GM19043 (cell line): ENCODE data around the gene CCNJL.
A peak's percentile ranks its signal among the peaks of the same experiment; 100 is the strongest.
"Not testable (repeated sequence)": the region's sequence is repeated elsewhere in the genome, so short reads cannot be mapped to it uniquely, and the experiment has no call there.

Experiments
- ATAC-seq: cut with Tn5 transposase; IDR thresholded peaks from one replicate; pipeline ENCODE4 v1.9.1; 2021; ENCODE audit warnings: low read depth; ENCODE audit not compliant: unreplicated experiment

CCNJL gene

GRCh38 chr5:160312134-160312959 lies at the start of gene CCNJL:
CCNJL (minus strand) TSS chr5:160312564; CDS start chr5:160311923, 641 bp downstream.
- peak; percentile 53 for ATAC-seq

GRCh38 chr5:160361624-160362228 lies 49.4 kb upstream of the CCNJL start:
- no peak for ATAC-seq

GRCh38 chr5:160360310-160360709 lies 47.9 kb upstream of the CCNJL start:
- ATAC-seq, result no peak

- no peak for ATAC-seq
These were observed 47.5 kb upstream of the CCNJL start for GRCh38 chr5:160359816-160360215.

GRCh38 chr5:160359242-160359641 lies 46.9 kb upstream of the CCNJL start:
- ATAC-seq, result no peak

- no peak for ATAC-seq
These were observed 45.6 kb upstream of the CCNJL start for GRCh38 chr5:160357861-160358411.

- ATAC-seq, result no peak
These were observed 45.0 kb upstream of the CCNJL start for GRCh38 chr5:160357394-160357793.

- ATAC-seq, result no peak
These were observed 44.4 kb upstream of the CCNJL start for GRCh38 chr5:160356550-160357347.

- no peak for ATAC-seq
These were observed 42.3 kb upstream of the CCNJL start for GRCh38 chr5:160354666-160355065.

GRCh38 chr5:160353379-160353778 lies 41.0 kb upstream of the CCNJL start:
- no peak for ATAC-seq

- ATAC-seq, result no peak
These were observed 39.9 kb upstream of the CCNJL start for GRCh38 chr5:160352308-160352707.

GRCh38 chr5:160349935-160350303 lies 37.6 kb upstream of the CCNJL start:
- no peak for ATAC-seq

- ATAC-seq, result no peak
These were observed 37.0 kb upstream of the CCNJL start for GRCh38 chr5:160349249-160349934.

- no peak for ATAC-seq
These were observed 35.7 kb upstream of the CCNJL start for GRCh38 chr5:160348080-160348479.

GRCh38 chr5:160347448-160347847 lies 35.1 kb upstream of the CCNJL start:
- ATAC-seq, result no peak

GRCh38 chr5:160342413-160342941 lies 30.1 kb upstream of the CCNJL start:
- ATAC-seq, result no peak

GRCh38 chr5:160341309-160341870 lies 29.0 kb upstream of the CCNJL start:
- no peak for ATAC-seq

- ATAC-seq, result not testable (repeated sequence)
These were observed 28.1 kb upstream of the CCNJL start for GRCh38 chr5:160340513-160340912.

GRCh38 chr5:160339406-160340130 lies 27.2 kb upstream of the CCNJL start:
- no peak for ATAC-seq
